ENCODE results near the gene EFNA3. TPM values are rescaled to one million over a fixed set of nuclear protein-coding genes. Genes with fewer than 3 reads are reported as not detected.

Gene EFNA3
- total and polyA plus RNA-seq, 2 of the 4 experiments (the other 2 are of a cell fraction), result 0.72 to 1.6 TPM

- peak within 1 kb of the TSS; percentile 33 for H2AK5ac ChIP-seq (ENCODE audit: low read depth, low read length)
- ATAC-seq (ENCODE audit: low read depth) (peak; percentile 85), DNase-seq (peak; percentile 53)
- H4K5ac ChIP-seq (ENCODE audit: low read depth, low read length), result no peak within 1 kb of the TSS; the same call in 1 of the 2 replicates
- peak within 1 kb of the TSS; percentile 62 for H3K9ac ChIP-seq (ENCODE audit: low read depth, low read length)
- H2AFZ ChIP-seq (replicated peaks; ENCODE audit: low read length, poor library complexity), result peak within 1 kb of the TSS; percentile 99
- peak within 1 kb of the TSS; percentile 43 for H2BK5ac ChIP-seq (ENCODE audit: low read depth, low read length, poor library complexity, severe bottlenecking)
- H3K56ac ChIP-seq (ENCODE audit: extremely low read depth, insufficient read depth, low read length), result peak within 1 kb of the TSS; percentile 35; the same call in 1 of the 2 replicates
- H4K8ac ChIP-seq (ENCODE audit: low read depth in 2 of 2, low read length in 2 of 2), result peak within 1 kb of the TSS; percentile 55 to 80; a peak in 3 of 4 replicates
- H3K27ac ChIP-seq (ENCODE audit: insufficient read depth, low read length), result peak within 1 kb of the TSS; percentile 43; the same call in 1 of the 2 replicates
- intact Hi-C loops (cut with micrococcal nuclease) (loop anchor here (5.0 kb wide), 1 partner anchor 48 kb away; the partner anchor contains the start of gene ZBTB7B), in situ Hi-C loops (cut with MboI; ENCODE audit: low sequenced_read_pairs) (loop anchor here (10.0 kb wide), 1 partner anchor 96 kb away; the partner anchor contains the start of gene PBXIP1), dilution Hi-C loops (cut with HindIII; ENCODE audit: low sequenced_read_pairs, unreplicated experiment) (no loop called here)
- peaks cover 0 to 15% of the 10 kb centered on the region in 2 experiments; a peak in 2 of 4 replicates for H3K79me1 ChIP-seq (ENCODE audit: low read depth in 1 of 2, low read length in 2 of 2)
- H3K9me1 ChIP-seq (ENCODE audit: insufficient read depth, low read length), result peaks cover 5% of the 10 kb centered on the region; the same call in 1 of the 2 replicates
- CTCF ChIA-PET, result interaction anchor here (1.0 to 1.3 kb wide), 4 partner anchors 10 to 34 kb away, joined by 3 to 7 read pairs (median 3); no protein-coding TSS in a partner anchor
- H3K23ac ChIP-seq (ENCODE audit: low read depth, low read length), result peak within 1 kb of the TSS; percentile 76
- H4K20me1 ChIP-seq (ENCODE audit: insufficient read depth, low read length), result no peaks in the 10 kb centered on the region; the same call in 1 of the 2 replicates
- peak within 1 kb of the TSS; percentile 60 for H4K91ac ChIP-seq (ENCODE audit: insufficient read depth, low read depth, low read length)
- peak within 1 kb of the TSS; percentile 93 for H3K4me2 ChIP-seq (ENCODE audit: low read depth, low read length)
- H2BK15ac ChIP-seq (ENCODE audit: low read depth, low read length), result peak within 1 kb of the TSS; percentile 20; the same call in 1 of the 3 replicates
- H3K27me3 ChIP-seq (ENCODE audit: control insufficient read depth, insufficient read depth, low read length), result no peaks in the 10 kb centered on the region
- 0 out of 2 replicates have a peak within 1 kb of the TSS, but pooled peaks have one; percentile 6 for H3K18ac ChIP-seq (ENCODE audit: low read depth, low read length)
- H2BK20ac ChIP-seq (ENCODE audit: low read depth, low read length), result no peak within 1 kb of the TSS
- peak within 1 kb of the TSS; percentile 20; the same call in 1 of the 2 replicates for H2BK120ac ChIP-seq (ENCODE audit: low read depth, low read length)
- peaks cover 2% of the 10 kb centered on the region; the same call in 1 of the 2 replicates for H3K36me3 ChIP-seq (ENCODE audit: control insufficient read depth, insufficient read depth, low read length)
- POLR2A ChIA-PET (ENCODE audit: unreplicated experiment), result interaction anchor here (0.6 kb wide), 4 partner anchors 41 to 727 kb away, joined by 3 to 7 read pairs (median 3); partner anchors contain the start of gene SHC1
- H3K14ac ChIP-seq (replicated peaks; ENCODE audit: low read depth, low read length), result peak within 1 kb of the TSS; percentile 69; the same call in 1 of the 2 replicates
- BruUV-seq (replicated peaks), result no TSS peak
- 2% methylated on average over 44 of the region's 99 CpGs; no CpG with 5 or more reads in 1 of the 2 experiments for WGBS, 2 experiments (ENCODE audit: extremely low coverage in 2 of 2, insufficient read length in 1 of 2)
- H3K9me3 ChIP-seq (ENCODE audit: control insufficient read depth, insufficient read depth, low read length), result no peaks in the 10 kb centered on the region
- H3K4me1 ChIP-seq (ENCODE audit: control insufficient read depth, insufficient read depth, low read length), result peaks cover 8% of the 10 kb centered on the region
- H3K4me3 ChIP-seq (ENCODE audit: insufficient read depth, low read depth, low read length), result peak within 1 kb of the TSS; percentile 75
- peak within 1 kb of the TSS; percentile 96 for H2AK9ac ChIP-seq (replicated peaks; ENCODE audit: low read depth, low read length, poor library complexity)
- peak within 1 kb of the TSS; percentile 55 for H3K4ac ChIP-seq (ENCODE audit: low read depth, low read length)
- TF ChIP-seq NFE2L2 (IDR thresholded peaks at IDR 0.05; ENCODE audit: low read depth, low read length), result no peak
- no peak for TF ChIP-seq POLR2A (IDR thresholded peaks at IDR 0.05; ENCODE audit: low read depth, low read length)
- TF ChIP-seq BHLHE40 (IDR thresholded peaks at IDR 0.05; ENCODE audit: low read depth, low read length), result peak; percentile 46; the same call in 1 of the 2 replicates
- TF ChIP-seq RFX5 (IDR thresholded peaks at IDR 0.05; ENCODE audit: low read depth, low read length), result no peak
- no peak for TF ChIP-seq RCOR1 (IDR thresholded peaks at IDR 0.05; ENCODE audit: insufficient replicate concordance, low read length)
- TF ChIP-seq FOS (IDR thresholded peaks at IDR 0.05; ENCODE audit: low read depth, low read length), result no peak
- no peak for TF ChIP-seq CHD1 (IDR thresholded peaks at IDR 0.05; ENCODE audit: low read depth, low read length)
- TF ChIP-seq RAD21 (IDR thresholded peaks at IDR 0.05; ENCODE audit: low read length), result peak; percentile 53
- TF ChIP-seq SMC3 (IDR thresholded peaks at IDR 0.05; ENCODE audit: low read depth, low read length), result peak; percentile 60
- peak; percentile 29; the same call in 1 of the 2 replicates for TF ChIP-seq MAZ (IDR thresholded peaks at IDR 0.05; ENCODE audit: borderline replicate concordance, low read depth, low read length)
- TF ChIP-seq CEBPB (IDR thresholded peaks at IDR 0.05; ENCODE audit: low read depth, low read length), result no peak
- no peak for TF ChIP-seq USF2 (IDR thresholded peaks at IDR 0.05; ENCODE audit: low read depth, low read length)
- peak; percentile 34; the same call in 1 of the 2 replicates for TF ChIP-seq MXI1 (IDR thresholded peaks at IDR 0.05; ENCODE audit: borderline replicate concordance, low read depth, low read length)
- TF ChIP-seq ELK1 (IDR thresholded peaks at IDR 0.05; ENCODE audit: borderline replicate concordance, low read depth, low read length), result no peak
These were observed 27.9 kb upstream of the EFNA3 start, which contains the start of gene ADAM15 for GRCh38 chr1:155050560-155051341. ADAM15 (plus strand) TSS chr1:155051316; CDS start chr1:155051387, 71 bp downstream.
